Dendritic cell treated with granulocyte-macrophage colony-stimulating factor and Interleukin-4, amounts not matched to agents 40 ng/mL and 50 ng/mL, for 4 days (primary cell): Measurements from ENCODE around the gene CBX7.

ENCODE experiments used
- H3K27ac Mint-ChIP-seq: one replicate; pipeline ENCODE4 v1.8.0; 2022; ENCODE audit warnings: mild to moderate bottlenecking, mixed read lengths
- H3K27me3 Mint-ChIP-seq: one replicate; pipeline ENCODE4 v1.8.0; 2022; ENCODE audit warnings: mild to moderate bottlenecking, mixed read lengths
- H3K36me3 Mint-ChIP-seq: one replicate; pipeline ENCODE4 v1.8.0; 2022; ENCODE audit warnings: low read depth, mixed read lengths
- H3K4me1 Mint-ChIP-seq: one replicate; pipeline ENCODE4 v1.8.0; 2022; ENCODE audit warnings: low read depth, mixed read lengths
- H3K4me3 Mint-ChIP-seq: one replicate; pipeline ENCODE4 v1.8.0; 2022; ENCODE audit warnings: mild to moderate bottlenecking, moderate library complexity, mixed read lengths
- H3K9me3 Mint-ChIP-seq: one replicate; pipeline ENCODE4 v1.8.0; 2022; ENCODE audit warnings: mixed read lengths
- intact Hi-C: fragments of 100-400 bp; cut with micrococcal nuclease; formaldehyde crosslinking; loops from one replicate; pipeline ENCODE4 v1.15.0; 2022

The CBX7 gene

GRCh38 chr22:39148026-39148726 is 4.3 kb downstream of the CBX7 start:
- Mint-ChIP-seq H3K9me3 (no peaks in the 10 kb centered on the region), H3K4me1 (peaks cover 74% of the 10 kb centered on the region), H3K4me3 (no peak overlapping the region), H3K27me3 (peaks cover 5% of the 10 kb centered on the region), H3K27ac (peak overlapping the region; percentile 32), H3K36me3 (peaks cover 42% of the 10 kb centered on the region)
- intact Hi-C loops, result no loop called here

DNA sequence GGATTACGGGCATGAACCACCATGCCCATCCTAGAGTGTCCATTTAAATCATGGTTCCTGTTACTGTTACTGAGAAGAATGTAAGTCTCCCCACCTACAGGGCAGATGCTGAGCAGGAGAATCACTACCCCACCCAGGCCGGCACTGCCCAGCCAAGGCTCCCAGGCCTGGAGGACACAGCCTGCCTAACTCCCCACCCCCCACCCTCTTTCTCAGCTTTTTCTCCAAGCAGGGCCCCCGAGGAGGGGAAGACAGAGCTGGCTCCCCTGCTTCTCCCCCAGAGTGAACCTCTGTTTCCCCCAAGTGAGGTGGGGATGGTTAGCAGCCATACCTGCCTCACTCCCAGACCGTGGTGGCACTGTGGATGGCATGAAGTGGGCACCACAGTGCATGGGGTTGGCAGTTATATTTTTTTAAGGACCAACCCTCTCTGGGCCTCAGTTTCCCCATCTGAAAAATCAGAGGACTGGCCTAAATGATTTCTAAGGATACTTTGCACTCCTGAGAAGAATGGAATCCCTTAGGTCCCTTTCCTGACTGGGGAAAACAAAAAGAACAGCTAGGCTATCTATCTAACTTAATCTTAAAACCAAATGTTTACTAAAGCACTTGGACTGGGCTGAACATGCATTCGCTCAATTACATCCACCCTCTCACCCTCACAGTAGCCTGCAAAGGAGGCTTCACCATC is 5.0 kb downstream of the CBX7 start:
- H3K36me3 Mint-ChIP-seq, result peaks cover 42% of the 10 kb centered on the region

DNA sequence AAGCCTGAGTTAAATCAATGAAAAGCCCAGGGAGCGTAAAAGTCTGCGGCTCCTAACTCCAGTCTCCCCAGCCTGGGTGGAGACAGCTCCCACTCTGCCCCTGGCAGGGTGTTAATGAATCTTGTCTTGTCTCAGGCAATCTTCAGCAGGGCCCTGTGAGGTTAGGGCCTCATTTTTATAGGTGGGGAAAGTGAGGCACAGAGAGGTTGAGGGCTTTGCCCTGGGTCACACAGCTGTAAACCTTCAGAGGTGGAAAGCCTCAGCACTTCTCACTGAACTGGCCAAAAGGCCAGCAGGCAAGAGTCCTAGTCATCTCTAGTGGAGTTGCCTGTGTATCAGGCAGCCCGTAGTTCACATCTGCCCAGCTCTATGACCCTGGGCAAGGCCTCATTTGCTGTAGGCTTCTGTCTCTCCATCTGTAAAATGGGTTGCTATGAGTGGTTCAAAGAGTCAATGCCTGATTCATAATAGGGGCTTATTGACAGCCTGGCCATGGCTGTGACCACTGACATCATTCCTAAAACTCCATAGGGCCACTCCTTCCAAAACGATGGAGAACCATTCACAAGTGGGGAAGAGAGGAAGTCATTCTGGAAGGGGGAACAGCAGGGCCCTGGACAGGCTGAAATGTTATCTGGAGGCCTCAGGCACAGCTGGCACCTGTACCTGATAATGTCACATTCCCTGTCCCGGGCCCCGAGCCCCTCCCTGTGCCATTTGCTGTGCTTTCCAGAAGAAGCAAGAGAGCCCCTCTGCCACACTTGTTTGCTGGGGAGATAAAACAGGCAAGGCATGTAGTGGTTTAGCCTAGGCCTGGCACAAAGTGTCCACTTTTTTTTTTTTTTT is 6.0 kb downstream of the CBX7 start:
- peaks cover 63% of the 10 kb centered on the region for H3K4me1 Mint-ChIP-seq
- intact Hi-C loops, result no loop called here
- peak overlapping the region; percentile 95 for H3K27ac Mint-ChIP-seq
- H3K4me3 Mint-ChIP-seq, result peak overlapping the region; percentile 78
- H3K9me3 Mint-ChIP-seq, result no peaks in the 10 kb centered on the region
- H3K36me3 Mint-ChIP-seq, result peaks cover 42% of the 10 kb centered on the region
- no peaks in the 10 kb centered on the region for H3K27me3 Mint-ChIP-seq

More for the DNA sequence above, 5.0 kb downstream of the CBX7 start:
- Mint-ChIP-seq H3K9me3 (no peaks in the 10 kb centered on the region), H3K4me3 (no peak overlapping the region), H3K27me3 (no peaks in the 10 kb centered on the region), H3K27ac (no peak overlapping the region), H3K4me1 (peaks cover 69% of the 10 kb centered on the region)
- intact Hi-C loops, result no loop called here

DNA sequence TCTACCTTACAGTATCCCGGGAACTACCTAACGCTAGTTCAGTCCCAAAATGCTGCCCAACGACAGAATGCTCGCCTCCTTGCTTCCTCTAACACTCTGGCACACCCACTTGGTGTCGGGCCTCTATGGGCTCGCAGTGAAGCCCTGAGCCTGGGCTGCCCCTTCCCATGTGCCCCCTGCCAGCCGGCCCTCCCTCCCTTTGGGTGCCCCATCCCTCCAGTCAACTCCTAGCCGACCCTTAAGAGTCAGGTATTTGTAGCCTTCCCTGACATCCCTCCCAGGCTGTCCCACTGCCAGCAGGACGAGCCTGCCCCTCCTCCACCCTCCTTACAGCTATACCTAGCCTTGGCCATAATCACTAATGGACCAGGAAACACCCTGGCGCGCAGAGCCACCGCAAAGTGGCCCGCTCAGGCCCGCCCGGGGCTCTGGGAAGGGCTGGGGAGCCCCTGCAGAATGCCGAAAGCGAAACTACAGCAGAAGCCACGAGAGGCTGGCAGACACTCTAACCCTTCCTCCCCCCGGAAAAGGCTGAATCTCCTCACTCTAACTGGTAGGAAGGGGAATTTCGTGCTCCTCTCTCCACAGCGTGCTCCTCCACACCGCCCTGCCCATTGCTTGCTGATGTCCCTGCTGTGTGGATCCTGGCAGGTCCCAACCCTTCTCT is 8.2 kb downstream of the CBX7 start:
- H3K36me3 Mint-ChIP-seq, result peaks cover 42% of the 10 kb centered on the region
- peak overlapping the region; percentile 83 for H3K4me3 Mint-ChIP-seq
- H3K4me1 Mint-ChIP-seq, result peaks cover 41% of the 10 kb centered on the region
- peak overlapping the region; percentile 95 for H3K27ac Mint-ChIP-seq
- intact Hi-C loops, result no loop called here
- no peaks in the 10 kb centered on the region for H3K9me3 Mint-ChIP-seq
- peaks cover under 1% of the 10 kb centered on the region for H3K27me3 Mint-ChIP-seq

DNA sequence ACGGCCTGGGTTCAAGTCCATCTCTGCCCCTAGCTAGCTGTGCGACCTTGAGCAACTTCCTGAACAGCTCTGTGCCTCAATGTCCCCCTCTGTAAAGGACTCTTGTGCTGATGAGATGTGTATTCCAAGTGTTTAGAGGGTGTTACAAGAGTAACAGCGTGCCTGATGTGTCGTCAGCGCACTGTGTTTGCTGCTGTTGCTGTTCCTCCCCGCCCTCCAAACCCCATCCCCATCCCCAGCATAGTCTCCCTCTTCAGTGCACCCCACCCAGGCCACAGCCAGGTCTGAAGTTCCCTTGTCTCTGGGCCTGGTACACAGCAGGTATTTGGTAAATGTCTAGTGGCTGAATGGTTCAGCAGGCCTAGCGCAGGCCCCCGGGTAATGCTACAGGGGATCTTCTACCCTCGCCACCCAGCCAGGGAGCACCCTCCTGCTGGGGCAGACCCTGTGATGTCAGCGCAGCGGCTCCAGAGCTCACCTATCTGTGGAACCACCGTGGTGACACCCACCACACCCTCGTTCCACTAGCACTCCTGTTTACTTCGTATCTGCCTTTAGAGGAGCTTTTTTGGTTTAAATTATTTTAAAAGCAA is 10.3 kb downstream of the CBX7 start:
- intact Hi-C loops, result no loop called here
- Mint-ChIP-seq H3K4me3 (no peak overlapping the region), H3K9me3 (no peaks in the 10 kb centered on the region), H3K4me1 (peaks cover 33% of the 10 kb centered on the region), H3K27me3 (peaks cover 5% of the 10 kb centered on the region), H3K27ac (no peak overlapping the region), H3K36me3 (peaks cover 24% of the 10 kb centered on the region)

DNA sequence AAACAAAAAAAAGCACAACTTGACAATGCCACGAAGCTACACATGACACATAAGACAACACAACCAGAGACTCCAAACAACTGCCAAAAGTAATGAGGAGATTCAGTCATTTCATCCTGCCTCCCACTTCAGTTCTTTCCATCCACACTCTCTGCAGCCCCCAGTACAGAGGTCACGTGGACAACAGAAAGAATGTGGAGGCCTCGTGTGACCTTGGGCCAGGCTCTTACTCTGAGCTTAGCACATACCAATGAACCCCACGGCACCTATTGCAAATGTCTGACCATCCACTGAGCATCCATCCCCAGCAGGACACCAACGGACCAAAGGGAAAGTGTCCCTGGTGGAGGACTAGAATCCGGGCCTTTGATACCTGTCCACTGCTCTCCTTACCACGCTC is 12.5 kb downstream of the CBX7 start:
- H3K36me3 Mint-ChIP-seq, result peaks cover 21% of the 10 kb centered on the region
- intact Hi-C loops, result no loop called here
- H3K4me1 Mint-ChIP-seq, result peaks cover 27% of the 10 kb centered on the region
- no peaks in the 10 kb centered on the region for H3K9me3 Mint-ChIP-seq
- no peak overlapping the region for H3K27ac Mint-ChIP-seq
- H3K4me3 Mint-ChIP-seq, result no peak overlapping the region
- H3K27me3 Mint-ChIP-seq, result peaks cover 9% of the 10 kb centered on the region

- Mint-ChIP-seq H3K9me3 (no peaks in the 10 kb centered on the region), H3K27ac (peak overlapping the region; percentile 30), H3K4me1 (peaks cover 21% of the 10 kb centered on the region), H3K4me3 (no peak overlapping the region), H3K27me3 (peaks cover 11% of the 10 kb centered on the region), H3K36me3 (peaks cover 22% of the 10 kb centered on the region)
- intact Hi-C loops, result no loop called here
These were observed 14.0 kb downstream of the CBX7 start for GRCh38 chr22:39138357-39138997.

GRCh38 chr22:39136317-39136716 is 16.2 kb downstream of the CBX7 start:
- Mint-ChIP-seq H3K27me3 (peaks cover 11% of the 10 kb centered on the region), H3K4me1 (peaks cover 42% of the 10 kb centered on the region), H3K9me3 (no peaks in the 10 kb centered on the region), H3K4me3 (no peak overlapping the region), H3K27ac (no peak overlapping the region), H3K36me3 (peaks cover 38% of the 10 kb centered on the region)
- intact Hi-C loops, result no loop called here

DNA sequence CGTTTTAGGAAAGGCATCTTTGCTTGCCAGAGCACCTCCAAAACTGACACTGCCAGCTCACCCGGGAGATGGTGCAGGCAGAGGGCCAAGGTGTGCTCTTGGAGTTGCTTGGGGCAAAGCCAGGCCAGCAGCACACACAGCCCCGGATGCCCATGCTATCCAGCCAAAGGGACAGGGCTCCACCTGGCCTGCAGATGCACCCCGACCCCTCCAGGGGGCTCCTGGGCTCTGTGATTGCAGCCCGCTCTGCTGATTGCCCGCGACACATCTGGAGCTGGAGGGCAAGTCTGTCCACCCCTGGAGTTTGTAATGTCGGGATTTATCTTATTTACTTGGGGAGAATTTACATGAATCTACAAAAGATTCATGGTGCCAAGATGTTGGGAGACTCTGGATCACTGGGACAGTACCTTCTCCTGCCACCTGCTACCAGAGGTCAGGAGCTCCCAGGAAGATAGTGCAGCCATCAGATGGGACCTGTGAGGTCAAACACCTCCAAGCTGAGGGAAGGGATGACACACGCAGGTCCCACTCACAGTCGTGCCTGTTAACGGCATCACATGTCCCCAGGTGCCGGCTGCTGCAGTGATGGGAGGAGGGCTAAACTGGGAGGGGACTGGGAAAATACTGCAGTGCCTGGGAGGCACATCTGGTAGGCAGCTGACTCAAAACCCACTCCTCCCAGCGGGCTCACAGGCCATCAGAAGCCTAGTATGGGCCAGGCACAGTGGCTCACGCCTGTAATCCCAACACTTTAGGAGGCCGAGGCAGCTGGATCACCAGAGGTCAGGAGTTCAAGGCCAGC is 17.2 kb downstream of the CBX7 start:
- H3K9me3 Mint-ChIP-seq, result no peaks in the 10 kb centered on the region
- H3K27me3 Mint-ChIP-seq, result peaks cover 11% of the 10 kb centered on the region
- H3K27ac Mint-ChIP-seq, result peak overlapping the region; percentile 39
- intact Hi-C loops, result no loop called here
- H3K36me3 Mint-ChIP-seq, result peaks cover 31% of the 10 kb centered on the region
- no peak overlapping the region for H3K4me3 Mint-ChIP-seq
- peaks cover 52% of the 10 kb centered on the region for H3K4me1 Mint-ChIP-seq

DNA sequence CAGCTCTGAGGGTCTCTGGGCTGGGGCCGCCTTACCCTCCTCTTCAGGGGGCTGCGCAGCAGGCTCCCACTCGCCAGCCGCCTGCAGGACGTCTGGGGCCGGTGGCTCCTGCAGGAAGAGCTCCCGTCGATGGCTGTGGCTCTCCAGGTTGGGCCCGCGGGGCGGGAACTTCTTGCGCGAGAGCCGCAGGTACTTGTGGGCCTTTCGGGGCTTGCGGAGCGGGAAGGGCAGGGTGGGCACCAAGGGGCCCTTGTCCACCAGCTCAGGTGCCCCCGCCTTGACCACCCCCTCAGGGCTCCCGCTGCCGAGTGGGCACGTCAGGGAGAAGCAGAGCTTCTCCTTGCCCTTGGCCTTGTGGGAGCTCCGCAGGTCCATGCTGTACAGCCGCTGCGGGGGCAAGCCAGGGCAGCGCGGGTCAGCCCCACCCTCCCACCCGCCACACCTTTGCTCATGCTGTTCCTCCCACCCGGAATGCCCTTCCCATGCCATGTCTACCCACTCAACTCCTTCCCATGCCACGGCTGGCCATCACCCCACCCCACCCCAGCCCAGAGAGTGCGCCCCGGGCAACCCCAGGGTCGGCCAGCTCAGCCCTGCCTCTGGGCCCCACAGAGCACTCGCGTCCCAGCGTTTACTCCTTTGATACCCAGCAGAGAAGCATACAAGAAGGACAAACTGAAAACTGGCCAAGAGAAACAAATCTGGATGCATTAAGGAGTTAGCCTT is 18.0 kb downstream of the CBX7 start:
- Mint-ChIP-seq H3K27ac (peak overlapping the region; percentile 39), H3K36me3 (peaks cover 28% of the 10 kb centered on the region), H3K4me1 (peaks cover 60% of the 10 kb centered on the region), H3K27me3 (peaks cover 15% of the 10 kb centered on the region), H3K4me3 (no peak overlapping the region), H3K9me3 (no peaks in the 10 kb centered on the region)
- intact Hi-C loops, result no loop called here

DNA sequence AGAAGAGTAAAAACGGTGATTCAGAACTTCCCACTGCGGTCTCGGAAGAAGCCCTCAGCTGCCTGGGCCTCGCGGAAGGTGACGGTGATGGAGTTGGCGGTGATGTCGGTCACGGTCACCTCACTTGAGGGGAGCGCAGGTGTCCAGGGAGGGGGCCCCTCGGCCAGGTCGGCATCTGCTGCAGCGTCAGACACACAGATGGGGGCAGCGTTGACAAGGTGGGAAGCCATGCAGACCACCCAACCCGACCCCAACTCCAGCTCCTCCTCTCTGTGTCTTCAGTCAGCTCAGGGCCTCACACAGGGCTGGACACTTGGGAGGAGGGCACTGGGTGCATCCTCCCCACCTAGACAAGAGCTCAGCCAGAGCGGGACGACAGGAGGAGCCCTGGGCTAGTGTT is 18.6 kb downstream of the CBX7 start:
- H3K9me3 Mint-ChIP-seq, result no peaks in the 10 kb centered on the region
- peaks cover 13% of the 10 kb centered on the region for H3K27me3 Mint-ChIP-seq
- H3K36me3 Mint-ChIP-seq, result peaks cover 29% of the 10 kb centered on the region
- no peak overlapping the region for H3K4me3 Mint-ChIP-seq
- intact Hi-C loops, result no loop called here
- H3K4me1 Mint-ChIP-seq, result peaks cover 66% of the 10 kb centered on the region
- H3K27ac Mint-ChIP-seq, result peak overlapping the region; percentile 41

- H3K9me3 Mint-ChIP-seq, result no peaks in the 10 kb centered on the region
- intact Hi-C loops, result no loop called here
- peaks cover 10% of the 10 kb centered on the region for H3K27me3 Mint-ChIP-seq
- H3K4me3 Mint-ChIP-seq, result no peak overlapping the region
- peaks cover 29% of the 10 kb centered on the region for H3K36me3 Mint-ChIP-seq
- peaks cover 61% of the 10 kb centered on the region for H3K4me1 Mint-ChIP-seq
- peak overlapping the region; percentile 96 for H3K27ac Mint-ChIP-seq
These were observed 19.5 kb downstream of the CBX7 start for GRCh38 chr22:39132871-39133524.
